DMS153 treated with DMSO at 0.1 percent for 48 hours (cell line): Measurements from ENCODE around the gene PRXL2C.
A peak's percentile ranks its signal among the peaks of the same experiment; 100 is the strongest.

Experiments
- DNase-seq: peaks from one replicate; lab custom pipeline; 2025; ENCODE audit not compliant: unreplicated experiment; lab: John Stamatoyannopoulos, UW

The PRXL2C gene

GRCh38 chr9:96612966-96613589, 42.0 kb downstream of the PRXL2C start:
- no peak for DNase-seq

GRCh38 chr9:96612105-96612965, 42.8 kb downstream of the PRXL2C start:
- peak; percentile 20 for DNase-seq

- DNase-seq: no peak
Observed at GRCh38 chr9:96611302-96611701, 43.8 kb downstream of the PRXL2C start.

GRCh38 chr9:96609732-96610131, 45.4 kb downstream of the PRXL2C start:
- DNase-seq: no peak

GRCh38 chr9:96607971-96608370, 47.1 kb downstream of the PRXL2C start:
- no peak for DNase-seq

GRCh38 chr9:96605328-96605727, 49.8 kb downstream of the PRXL2C start:
- no peak for DNase-seq

GRCh38 chr9:96604004-96604319, 51.2 kb downstream of the PRXL2C start:
- no peak for DNase-seq

- no peak for DNase-seq
Observed at GRCh38 chr9:96603305-96604003, 51.7 kb downstream of the PRXL2C start.

GRCh38 chr9:96599298-96599697, 55.8 kb downstream of the PRXL2C start:
- DNase-seq: no peak

- DNase-seq: no peak
Observed at GRCh38 chr9:96596601-96597111, 58.5 kb downstream of the PRXL2C start.
